ENCODE results near the gene TRAF3IP1.
"Not testable (repeated sequence)": the region's sequence is repeated elsewhere in the genome, so short reads cannot be mapped to it uniquely, and the experiment has no call there.

Gene TRAF3IP1

GRCh38 chr2:238325694-238326093, 5.4 kb downstream of the TRAF3IP1 start:
- ChIA-PET POLR2A (no interaction called here), CTCF (no interaction called here)
- TF ChIP-seq L3MBTL2 (conservative IDR thresholded peaks at IDR 0.05) (no peak), CTBP1 (IDR thresholded peaks at IDR 0.05; ENCODE audit: borderline replicate concordance) (no peak), HDGF (IDR thresholded peaks at IDR 0.05; ENCODE audit: borderline replicate concordance) (no peak), LEF1 (IDR thresholded peaks at IDR 0.05; ENCODE audit: borderline replicate concordance) (no peak), FOXM1 (IDR thresholded peaks at IDR 0.05; ENCODE audit: borderline replicate concordance) (no peak), ZNF384 (IDR thresholded peaks at IDR 0.05) (no peak)
- no peak for DNase-seq (ENCODE audit: extremely low spot score)

GRCh38 chr2:238326801-238327365, 6.6 kb downstream of the TRAF3IP1 start:
- CTCF ChIA-PET: no interaction called here
- POLR2A ChIA-PET: no interaction called here
- DNase-seq (ENCODE audit: extremely low spot score): no peak
- TF ChIP-seq L3MBTL2 (conservative IDR thresholded peaks at IDR 0.05) (no peak), HDGF (IDR thresholded peaks at IDR 0.05; ENCODE audit: borderline replicate concordance) (no peak), SUZ12 (IDR thresholded peaks at IDR 0.05) (no peak), ELF4 (IDR thresholded peaks at IDR 0.05) (no peak), NFRKB (IDR thresholded peaks at IDR 0.05) (no peak), FOXM1 (IDR thresholded peaks at IDR 0.05; ENCODE audit: borderline replicate concordance) (no peak), ARNT (IDR thresholded peaks at IDR 0.05) (no peak), TARDBP (IDR thresholded peaks at IDR 0.05) (no peak), ZNF384 (IDR thresholded peaks at IDR 0.05) (no peak), CTBP1 (IDR thresholded peaks at IDR 0.05; ENCODE audit: borderline replicate concordance) (no peak), PKNOX1 (IDR thresholded peaks at IDR 0.05) (no peak), FOXA1 (IDR thresholded peaks at IDR 0.05) (no peak), LEF1 (IDR thresholded peaks at IDR 0.05; ENCODE audit: borderline replicate concordance) (no peak), SP1 (IDR thresholded peaks at IDR 0.05) (no peak), BHLHE40 (IDR thresholded peaks at IDR 0.05; ENCODE audit: borderline replicate concordance) (no peak)

- ChIA-PET CTCF (no interaction called here), POLR2A (no interaction called here)
- TF ChIP-seq ELF4 (IDR thresholded peaks at IDR 0.05) (no peak), LEF1 (IDR thresholded peaks at IDR 0.05; ENCODE audit: borderline replicate concordance) (no peak), ARNT (IDR thresholded peaks at IDR 0.05) (no peak), ZNF384 (IDR thresholded peaks at IDR 0.05) (no peak), SUZ12 (IDR thresholded peaks at IDR 0.05) (no peak), NFRKB (IDR thresholded peaks at IDR 0.05) (no peak), PKNOX1 (IDR thresholded peaks at IDR 0.05) (no peak), BHLHE40 (IDR thresholded peaks at IDR 0.05; ENCODE audit: borderline replicate concordance) (no peak), L3MBTL2 (conservative IDR thresholded peaks at IDR 0.05) (no peak), CTBP1 (IDR thresholded peaks at IDR 0.05; ENCODE audit: borderline replicate concordance) (no peak), HDGF (IDR thresholded peaks at IDR 0.05; ENCODE audit: borderline replicate concordance) (no peak), TARDBP (IDR thresholded peaks at IDR 0.05) (no peak), SP1 (IDR thresholded peaks at IDR 0.05) (no peak), FOXK2 (IDR thresholded peaks at IDR 0.05) (no peak), FOXA1 (IDR thresholded peaks at IDR 0.05) (no peak), FOXM1 (IDR thresholded peaks at IDR 0.05; ENCODE audit: borderline replicate concordance) (no peak)
- no peak for DNase-seq (ENCODE audit: extremely low spot score)
Observed at GRCh38 chr2:238327751-238328150, 7.4 kb downstream of the TRAF3IP1 start.

- TF ChIP-seq FOXM1 (IDR thresholded peaks at IDR 0.05; ENCODE audit: borderline replicate concordance) (no peak), BHLHE40 (IDR thresholded peaks at IDR 0.05; ENCODE audit: borderline replicate concordance) (no peak), SP1 (IDR thresholded peaks at IDR 0.05) (no peak), ELF4 (IDR thresholded peaks at IDR 0.05) (no peak), ARNT (IDR thresholded peaks at IDR 0.05) (no peak), NFRKB (IDR thresholded peaks at IDR 0.05) (no peak), FOXA1 (IDR thresholded peaks at IDR 0.05) (no peak), SUZ12 (IDR thresholded peaks at IDR 0.05) (no peak), HDGF (IDR thresholded peaks at IDR 0.05; ENCODE audit: borderline replicate concordance) (no peak), L3MBTL2 (conservative IDR thresholded peaks at IDR 0.05) (no peak), TARDBP (IDR thresholded peaks at IDR 0.05) (no peak), CTBP1 (IDR thresholded peaks at IDR 0.05; ENCODE audit: borderline replicate concordance) (no peak), PKNOX1 (IDR thresholded peaks at IDR 0.05) (no peak), ZNF384 (IDR thresholded peaks at IDR 0.05) (no peak), LEF1 (IDR thresholded peaks at IDR 0.05; ENCODE audit: borderline replicate concordance) (no peak), FOXK2 (IDR thresholded peaks at IDR 0.05) (no peak)
- no peak for DNase-seq (ENCODE audit: extremely low spot score)
- ChIA-PET POLR2A (no interaction called here), CTCF (no interaction called here)
Observed at GRCh38 chr2:238330391-238330790, 10.1 kb downstream of the TRAF3IP1 start.

- ChIA-PET POLR2A (no interaction called here), CTCF (no interaction called here)
- no peak for TF ChIP-seq FOXM1 (IDR thresholded peaks at IDR 0.05; ENCODE audit: borderline replicate concordance)
- no peak for TF ChIP-seq LEF1 (IDR thresholded peaks at IDR 0.05; ENCODE audit: borderline replicate concordance)
- TF ChIP-seq CTBP1 (IDR thresholded peaks at IDR 0.05; ENCODE audit: borderline replicate concordance): no peak
- DNase-seq (ENCODE audit: extremely low spot score): no peak
Observed at GRCh38 chr2:238331916-238332315, 11.6 kb downstream of the TRAF3IP1 start.

- ChIA-PET CTCF (no interaction called here), POLR2A (no interaction called here)
- DNase-seq (ENCODE audit: extremely low spot score): no peak
- TF ChIP-seq L3MBTL2 (conservative IDR thresholded peaks at IDR 0.05) (no peak), TARDBP (IDR thresholded peaks at IDR 0.05) (no peak), SUZ12 (IDR thresholded peaks at IDR 0.05) (no peak), NFRKB (IDR thresholded peaks at IDR 0.05) (no peak), BHLHE40 (IDR thresholded peaks at IDR 0.05; ENCODE audit: borderline replicate concordance) (no peak), PKNOX1 (IDR thresholded peaks at IDR 0.05) (no peak), SP1 (IDR thresholded peaks at IDR 0.05) (no peak), LEF1 (IDR thresholded peaks at IDR 0.05; ENCODE audit: borderline replicate concordance) (no peak), CTBP1 (IDR thresholded peaks at IDR 0.05; ENCODE audit: borderline replicate concordance) (no peak), ZNF384 (IDR thresholded peaks at IDR 0.05) (no peak), FOXA1 (IDR thresholded peaks at IDR 0.05) (no peak), HDGF (IDR thresholded peaks at IDR 0.05; ENCODE audit: borderline replicate concordance) (no peak), FOXK2 (IDR thresholded peaks at IDR 0.05) (no peak), ARNT (IDR thresholded peaks at IDR 0.05) (no peak), ELF4 (IDR thresholded peaks at IDR 0.05) (no peak)
Observed at GRCh38 chr2:238334885-238335284, 14.6 kb downstream of the TRAF3IP1 start.

- CTCF ChIA-PET; POLR2A ChIA-PET; DNase-seq (ENCODE audit: extremely low spot score): not testable (repeated sequence)
Observed at GRCh38 chr2:238335591-238335990, 15.3 kb downstream of the TRAF3IP1 start.
